SKM-1 treated with dmso at 0.1 percent for 144 hours (cell line): ENCODE data around the gene SLC18A3.

ENCODE experiments used
- DNase-seq: peaks from one replicate; lab custom pipeline; 2025; ENCODE audit not compliant: unreplicated experiment; lab: John Stamatoyannopoulos, UW

The SLC18A3 gene

DNA sequence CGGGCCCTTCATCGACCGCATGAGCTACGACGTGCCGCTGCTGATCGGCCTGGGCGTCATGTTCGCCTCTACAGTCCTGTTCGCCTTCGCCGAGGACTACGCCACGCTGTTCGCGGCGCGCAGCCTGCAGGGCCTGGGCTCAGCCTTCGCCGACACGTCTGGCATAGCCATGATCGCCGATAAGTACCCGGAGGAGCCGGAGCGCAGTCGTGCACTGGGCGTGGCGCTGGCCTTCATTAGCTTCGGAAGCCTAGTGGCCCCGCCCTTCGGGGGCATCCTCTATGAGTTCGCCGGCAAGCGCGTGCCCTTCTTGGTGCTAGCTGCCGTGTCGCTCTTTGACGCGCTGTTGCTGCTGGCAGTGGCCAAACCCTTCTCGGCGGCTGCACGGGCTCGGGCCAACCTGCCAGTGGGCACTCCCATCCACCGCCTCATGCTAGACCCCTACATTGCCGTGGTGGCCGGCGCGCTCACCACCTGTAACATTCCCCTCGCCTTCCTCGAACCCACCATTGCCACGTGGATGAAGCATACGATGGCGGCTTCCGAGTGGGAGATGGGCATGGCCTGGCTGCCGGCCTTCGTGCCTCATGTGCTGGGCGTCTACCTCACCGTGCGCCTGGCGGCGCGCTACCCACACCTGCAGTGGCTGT lies 1.2 kb downstream of the SLC18A3 start:
- DNase-seq, result no peak

DNA sequence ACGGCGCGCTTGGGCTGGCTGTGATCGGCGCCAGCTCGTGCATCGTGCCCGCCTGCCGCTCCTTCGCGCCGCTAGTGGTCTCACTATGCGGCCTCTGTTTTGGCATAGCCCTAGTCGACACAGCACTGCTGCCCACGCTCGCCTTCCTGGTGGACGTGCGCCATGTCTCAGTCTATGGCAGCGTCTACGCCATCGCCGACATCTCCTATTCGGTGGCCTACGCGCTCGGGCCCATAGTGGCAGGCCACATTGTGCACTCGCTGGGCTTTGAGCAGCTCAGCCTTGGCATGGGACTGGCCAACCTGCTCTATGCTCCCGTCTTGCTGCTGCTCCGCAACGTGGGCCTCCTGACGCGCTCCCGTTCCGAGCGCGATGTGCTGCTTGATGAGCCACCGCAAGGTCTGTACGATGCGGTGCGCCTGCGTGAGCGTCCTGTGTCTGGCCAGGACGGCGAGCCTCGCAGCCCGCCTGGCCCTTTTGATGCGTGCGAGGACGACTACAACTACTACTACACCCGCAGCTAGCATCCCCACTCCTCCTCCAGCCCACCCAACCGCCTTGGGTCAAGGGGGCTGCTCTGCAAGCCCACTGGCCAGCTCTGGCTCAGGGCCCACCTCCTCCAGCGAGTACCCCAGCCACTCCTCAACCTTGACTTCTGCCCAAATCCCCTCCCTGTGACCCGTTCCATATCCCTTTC lies 1.9 kb downstream of the SLC18A3 start:
- no peak for DNase-seq

DNA sequence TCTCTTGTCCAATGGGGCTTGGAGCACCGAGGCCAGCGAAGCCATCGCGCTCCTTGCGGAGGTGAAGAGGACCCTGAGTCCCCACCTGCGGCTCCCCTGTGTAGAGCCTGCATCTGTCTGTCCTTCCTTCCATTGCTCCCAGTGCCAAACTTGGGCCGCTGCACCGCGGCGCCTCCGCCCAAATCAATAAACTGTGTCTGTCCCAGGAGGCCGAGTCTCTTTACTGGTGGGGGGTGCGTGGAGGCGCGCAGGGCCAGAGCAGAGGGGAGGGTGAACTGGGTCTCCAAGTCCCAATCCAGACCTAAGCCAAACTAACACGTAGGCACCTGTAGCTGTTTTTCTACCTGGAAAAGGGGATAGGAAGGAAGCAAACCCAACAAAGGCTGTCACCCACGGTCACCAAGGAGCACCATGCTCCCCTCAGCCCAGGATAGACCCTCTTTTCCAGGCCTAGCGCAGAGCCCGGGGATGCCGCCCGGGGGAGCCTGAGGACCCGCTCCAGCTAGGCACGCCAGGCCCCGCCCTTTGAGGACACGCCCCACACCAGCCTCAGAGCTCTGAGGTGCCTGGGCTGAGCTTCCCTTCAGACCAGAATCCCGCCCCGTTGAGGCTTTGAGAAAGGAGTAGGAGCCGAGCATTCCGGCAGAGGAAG lies 2.5 kb downstream of the SLC18A3 start:
- DNase-seq, result no peak

DNA sequence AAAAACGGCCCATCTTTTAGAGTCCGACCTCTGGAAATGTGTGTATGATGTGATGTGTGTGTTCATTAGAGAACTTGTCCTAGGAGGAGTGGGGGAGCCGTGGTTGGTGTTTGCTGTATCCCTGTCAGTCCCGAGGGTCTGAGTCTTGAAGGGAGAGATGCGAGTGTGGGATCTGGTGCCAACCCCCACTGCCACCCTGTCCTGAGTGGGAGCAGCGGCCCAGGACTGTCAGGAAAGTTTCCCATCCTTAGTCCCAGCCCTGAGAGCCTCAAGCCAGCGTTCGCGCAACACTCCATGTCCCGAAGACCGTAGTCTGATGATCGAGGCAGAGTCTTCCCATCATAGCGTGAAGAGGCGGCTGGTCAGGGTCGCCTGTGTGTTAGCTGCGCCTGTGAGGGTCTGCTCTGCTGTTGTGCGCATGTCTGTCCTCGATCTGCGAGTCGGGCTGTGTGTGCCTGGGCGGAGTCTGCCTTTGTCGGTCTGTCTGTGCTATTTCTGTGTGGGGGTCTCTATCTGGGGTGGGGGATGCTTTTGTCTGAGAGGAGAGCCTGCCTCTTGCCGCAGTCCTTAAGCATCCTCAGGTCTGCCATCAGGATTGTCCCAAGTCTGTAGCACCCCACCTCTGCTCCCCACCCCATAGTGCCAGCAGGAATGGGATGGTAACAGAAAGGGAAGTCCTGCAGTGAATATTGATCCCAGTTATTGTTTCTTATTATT lies 3.2 kb downstream of the SLC18A3 start:
- DNase-seq, result no peak

DNA sequence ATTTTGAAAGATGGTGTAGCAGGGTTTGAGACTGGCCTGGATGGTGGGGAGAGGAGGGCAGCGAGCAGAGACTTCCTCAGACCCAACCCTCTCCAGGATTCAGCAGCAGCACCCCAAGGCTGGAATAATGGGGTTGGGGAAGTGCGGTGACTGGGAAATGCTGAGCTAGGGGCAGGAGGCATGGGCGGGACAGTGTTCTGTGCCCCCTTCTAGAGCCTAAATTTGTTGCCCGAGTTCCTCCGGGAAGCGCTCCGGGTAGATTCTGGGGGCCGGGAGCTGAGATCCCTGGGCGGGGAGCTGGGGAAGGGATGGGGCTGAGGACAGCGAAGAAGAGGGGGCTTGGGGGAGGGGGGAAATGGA lies 3.8 kb downstream of the SLC18A3 start, which contains the start of gene CHAT:
Gene CHAT, plus strand, starts transcription at position 156 of the 360 bp plus-strand sequence. Its CDS starts 153 bp downstream, at position 309.
- no peak for DNase-seq

DNA sequence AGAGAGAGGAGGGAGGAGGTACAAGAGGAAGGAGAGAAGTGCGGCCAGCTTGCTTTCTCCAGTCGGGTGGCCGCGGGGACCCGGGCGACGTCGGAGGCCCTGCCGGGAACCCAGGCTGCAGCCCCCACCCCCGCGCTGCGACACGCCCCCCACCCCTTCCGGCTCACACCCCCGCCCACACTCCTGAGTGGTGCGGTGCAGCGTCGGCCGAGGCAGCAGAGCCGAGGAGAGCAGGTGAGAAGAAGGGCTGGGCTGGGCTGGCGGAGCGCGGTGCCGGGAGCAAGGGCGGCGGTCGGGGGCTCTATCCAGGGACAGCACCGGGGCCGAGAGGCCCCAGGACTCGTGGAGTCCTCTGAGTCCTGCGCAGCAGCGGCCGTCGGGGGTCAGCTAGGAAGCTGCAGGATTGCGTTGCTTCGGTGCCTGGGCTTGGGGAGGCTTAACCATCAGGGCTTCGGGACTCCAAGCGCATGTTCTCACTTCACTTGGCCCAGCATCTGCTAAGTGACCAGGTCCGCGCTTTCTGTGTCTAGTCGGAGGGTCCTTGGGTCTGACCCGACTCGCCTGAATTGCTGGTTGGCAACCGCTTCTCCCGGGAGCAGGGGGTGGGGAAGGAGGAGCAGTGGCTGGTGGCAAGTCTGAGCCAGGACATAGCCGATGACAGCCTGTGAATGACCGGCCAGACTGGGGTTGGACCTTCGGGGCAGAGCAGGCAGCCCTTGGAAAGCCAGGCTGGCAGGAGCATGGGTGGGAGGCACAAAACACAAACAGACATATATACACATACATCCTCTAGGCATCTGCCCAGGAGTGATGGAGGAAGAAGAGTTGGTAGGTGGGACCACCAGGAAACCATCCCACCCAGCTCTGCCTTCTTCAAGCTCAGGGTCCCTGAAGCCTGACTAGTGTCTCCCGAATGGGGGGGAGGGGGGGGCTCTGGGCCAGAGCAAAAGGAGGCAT lies 4.4 kb downstream of the SLC18A3 start:
- DNase-seq, result no peak

DNA sequence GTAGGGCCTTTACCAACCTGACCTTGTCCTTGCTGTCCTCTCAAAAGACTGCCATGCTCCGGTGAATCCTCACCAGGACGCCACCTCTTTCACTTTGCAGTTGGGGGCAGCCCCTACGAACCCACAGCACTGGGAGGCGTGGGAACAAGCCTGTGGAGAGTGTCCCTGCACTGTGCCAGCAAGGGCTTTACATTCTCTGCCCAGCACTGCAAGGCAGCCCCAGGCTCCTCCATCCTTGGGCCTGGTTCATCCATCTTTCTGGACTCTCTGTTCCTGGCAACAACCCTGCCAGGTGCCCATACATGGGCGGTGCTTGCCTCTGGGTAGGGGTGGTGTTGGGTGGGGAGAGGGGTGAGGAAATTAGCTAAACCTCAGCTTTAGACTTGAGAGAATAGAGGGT lies 5.1 kb downstream of the SLC18A3 start:
- no peak for DNase-seq

DNA sequence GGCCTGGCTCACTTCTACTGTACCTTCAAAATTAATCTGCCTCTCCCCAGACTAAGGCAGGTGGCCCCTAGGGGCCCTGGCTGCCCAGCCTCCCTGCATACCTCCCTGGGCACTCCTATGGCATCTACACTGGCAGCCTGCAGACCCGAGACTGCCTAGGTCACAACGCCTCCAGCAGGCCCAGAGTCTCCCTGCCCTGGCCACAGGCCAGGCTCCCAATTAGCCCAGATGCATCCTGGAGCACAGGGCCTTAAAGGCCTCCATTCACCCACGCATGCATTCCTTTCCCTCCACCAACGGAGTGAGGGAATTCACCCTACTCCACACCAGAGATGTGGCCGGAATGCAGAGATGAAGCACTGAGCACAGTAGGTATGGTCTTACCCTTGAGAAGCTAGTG lies 5.6 kb downstream of the SLC18A3 start:
- no peak for DNase-seq

DNA sequence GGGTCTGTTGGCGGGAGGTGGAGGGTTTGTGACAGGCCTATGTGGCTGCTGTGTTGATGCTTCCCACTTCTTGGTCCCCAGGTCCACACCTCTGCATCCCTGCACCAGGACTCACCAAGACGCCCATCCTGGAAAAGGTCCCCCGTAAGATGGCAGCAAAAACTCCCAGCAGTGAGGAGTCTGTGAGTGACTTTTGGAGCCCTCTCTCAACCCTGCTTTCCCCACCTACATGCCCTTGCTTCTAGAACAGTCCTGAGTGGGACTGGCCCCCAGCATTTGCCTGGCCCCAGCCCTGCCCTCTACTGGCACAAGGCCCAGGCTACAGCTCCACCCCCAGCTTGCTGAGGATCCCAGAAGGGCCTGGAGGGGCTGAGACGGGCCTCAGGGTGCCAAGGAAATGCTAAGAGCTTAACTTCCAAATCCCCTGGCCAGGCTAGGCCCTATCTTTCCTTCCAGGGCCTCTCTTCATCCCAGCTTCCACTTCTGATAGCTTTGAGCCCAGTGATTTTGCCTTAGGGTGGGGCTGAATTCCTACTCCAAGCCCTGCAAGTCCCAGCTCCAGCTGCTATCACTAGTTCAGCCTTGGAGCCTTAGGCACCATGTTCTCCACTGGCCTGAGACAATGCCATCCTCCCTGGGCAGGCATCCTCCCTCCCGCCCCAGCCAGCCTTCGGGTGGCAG lies 6.5 kb downstream of the SLC18A3 start:
- DNase-seq, result no peak

DNA sequence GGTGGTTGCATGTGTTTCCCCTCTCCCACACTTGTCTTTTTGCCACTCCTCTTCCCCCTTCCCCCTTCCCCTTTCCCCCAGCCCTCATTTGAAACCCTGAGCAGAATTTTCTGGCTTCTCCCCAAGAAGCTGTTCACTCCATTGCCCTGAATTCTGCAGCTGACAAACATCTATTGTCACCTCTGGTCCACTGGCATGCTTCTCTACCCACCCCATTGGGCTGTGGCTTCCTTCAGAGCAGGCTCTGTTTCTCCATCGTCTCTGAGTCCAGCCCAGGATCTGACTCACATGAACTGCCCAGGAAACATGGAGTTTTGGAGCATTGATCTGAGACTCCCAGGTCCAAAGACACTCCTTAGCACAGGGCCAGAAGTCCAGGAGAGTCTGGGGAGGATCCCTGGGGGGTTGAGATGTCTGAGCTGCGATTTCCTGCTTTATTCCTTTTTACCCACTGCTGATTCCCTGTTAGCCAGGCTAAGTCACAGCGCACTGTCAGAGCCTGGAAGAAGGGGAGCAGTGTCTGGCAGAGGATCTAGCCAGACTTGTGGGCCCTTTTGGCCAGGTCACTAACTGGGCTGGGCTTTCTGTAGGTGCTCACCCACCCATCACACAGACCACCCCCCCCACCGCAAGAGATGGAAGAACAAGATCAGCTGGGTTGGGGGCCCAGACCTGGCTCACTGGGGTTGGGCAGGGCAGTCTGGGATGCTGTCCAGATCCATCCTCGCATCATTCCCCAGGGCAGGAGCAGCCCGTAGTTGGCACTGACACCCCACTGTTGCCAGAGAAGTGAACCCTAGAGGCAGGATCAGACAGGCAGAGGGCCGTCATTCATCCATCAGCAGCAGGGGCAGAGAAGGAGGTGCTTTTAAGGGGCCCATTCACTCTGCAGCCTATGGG lies 7.3 kb downstream of the SLC18A3 start:
- no peak for DNase-seq

DNA sequence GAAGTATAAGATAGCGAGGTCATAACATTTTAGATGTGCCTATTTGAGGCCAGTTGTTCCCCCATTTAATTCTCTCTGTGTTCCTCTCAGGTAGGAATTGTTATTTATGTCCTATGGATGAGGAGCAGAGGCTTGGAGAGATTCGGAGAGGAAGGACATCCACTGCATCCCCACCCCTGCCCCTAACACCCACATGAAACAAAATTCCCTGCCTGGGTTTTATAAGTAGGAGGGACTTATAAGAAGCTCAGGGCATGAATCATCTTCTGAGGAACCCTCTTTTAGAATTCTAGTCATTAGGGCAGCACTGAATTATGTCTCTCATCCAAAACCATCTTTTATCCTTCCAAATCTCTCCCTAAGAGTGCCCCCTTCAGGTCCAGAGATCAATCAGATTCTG lies 8.7 kb downstream of the SLC18A3 start:
- no peak for DNase-seq

DNA sequence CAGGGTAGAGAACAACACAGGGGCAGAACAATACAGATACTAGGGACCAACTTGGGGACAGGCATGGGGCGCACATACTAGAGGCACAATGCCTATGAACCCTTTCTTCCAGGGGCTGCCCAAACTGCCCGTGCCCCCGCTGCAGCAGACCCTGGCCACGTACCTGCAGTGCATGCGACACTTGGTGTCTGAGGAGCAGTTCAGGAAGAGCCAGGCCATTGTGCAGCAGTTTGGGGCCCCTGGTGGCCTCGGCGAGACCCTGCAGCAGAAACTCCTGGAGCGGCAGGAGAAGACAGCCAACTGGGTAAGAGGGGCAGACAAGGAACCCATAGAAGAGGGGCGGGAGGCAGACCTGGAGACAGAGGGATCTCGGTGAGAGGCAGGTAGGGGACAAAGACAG lies 9.5 kb downstream of the SLC18A3 start:
- no peak for DNase-seq

DNA sequence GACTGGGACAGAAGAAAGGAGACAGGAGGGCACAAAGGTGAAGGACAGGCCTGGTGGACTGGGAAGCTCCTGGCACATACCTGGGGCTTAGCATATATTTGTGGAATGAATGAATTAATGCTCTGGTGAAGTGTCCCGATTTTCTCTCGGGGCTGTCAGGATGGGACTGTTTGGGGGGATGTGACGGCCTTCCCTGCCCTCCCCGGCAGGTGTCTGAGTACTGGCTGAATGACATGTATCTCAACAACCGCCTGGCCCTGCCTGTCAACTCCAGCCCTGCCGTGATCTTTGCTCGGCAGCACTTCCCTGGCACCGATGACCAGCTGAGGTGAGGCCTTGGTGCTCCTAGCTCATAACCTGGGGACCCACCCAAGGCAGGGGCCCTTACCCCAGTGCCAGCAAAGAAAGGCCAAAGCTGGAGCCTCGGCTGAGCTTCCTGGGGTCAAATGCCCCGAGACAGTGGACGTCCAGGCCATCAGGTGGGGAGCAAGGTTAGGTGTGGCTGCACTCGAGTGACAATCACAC lies 10.2 kb downstream of the SLC18A3 start:
- no peak for DNase-seq

DNA sequence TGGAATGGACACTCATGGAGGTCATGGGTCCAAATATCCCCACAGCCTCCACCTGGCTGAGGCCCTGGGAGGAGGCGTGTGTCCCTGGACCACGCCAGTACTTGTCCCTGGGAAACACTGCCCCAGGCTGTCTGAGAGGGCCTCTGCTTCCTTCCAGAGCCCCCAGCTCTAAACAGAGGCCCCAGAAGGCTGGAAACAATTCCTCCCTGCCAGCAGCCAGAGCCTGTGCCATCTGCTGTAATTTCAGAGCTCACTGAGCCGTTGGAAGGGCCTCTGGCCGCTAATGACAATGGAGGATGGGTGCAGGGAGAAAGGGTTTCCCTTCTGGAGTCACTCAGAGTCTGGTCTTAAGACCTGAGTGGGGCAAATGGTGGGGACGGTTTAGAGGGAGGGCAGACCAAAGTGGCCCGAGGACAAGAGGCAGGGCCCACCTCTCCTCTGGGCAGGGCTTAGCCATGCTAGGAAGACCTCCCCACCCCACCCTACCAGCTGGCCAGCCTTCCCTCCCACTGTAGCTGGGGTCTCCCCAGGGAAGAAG lies 10.8 kb downstream of the SLC18A3 start:
- DNase-seq, result no peak

DNA sequence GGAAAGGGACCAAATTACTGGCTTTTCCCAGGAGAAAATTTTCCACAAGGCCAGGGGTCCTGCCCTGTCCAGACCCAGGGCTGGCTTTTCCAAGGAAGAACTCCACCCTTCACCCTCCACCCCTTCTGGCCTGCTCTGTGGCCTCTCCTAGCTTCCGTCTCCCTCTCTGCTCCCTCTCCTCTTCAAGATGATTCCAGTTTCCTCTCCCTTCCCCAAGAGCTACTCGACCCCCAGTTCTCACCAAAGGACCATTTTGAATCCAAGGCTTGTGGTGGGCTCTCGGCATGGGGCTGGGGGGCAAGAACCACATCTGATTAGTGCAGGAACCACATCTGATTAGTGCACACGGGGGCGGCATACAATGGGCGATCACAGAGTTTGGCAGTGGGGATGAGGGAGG lies 11.5 kb downstream of the SLC18A3 start:
- DNase-seq, result no peak

DNA sequence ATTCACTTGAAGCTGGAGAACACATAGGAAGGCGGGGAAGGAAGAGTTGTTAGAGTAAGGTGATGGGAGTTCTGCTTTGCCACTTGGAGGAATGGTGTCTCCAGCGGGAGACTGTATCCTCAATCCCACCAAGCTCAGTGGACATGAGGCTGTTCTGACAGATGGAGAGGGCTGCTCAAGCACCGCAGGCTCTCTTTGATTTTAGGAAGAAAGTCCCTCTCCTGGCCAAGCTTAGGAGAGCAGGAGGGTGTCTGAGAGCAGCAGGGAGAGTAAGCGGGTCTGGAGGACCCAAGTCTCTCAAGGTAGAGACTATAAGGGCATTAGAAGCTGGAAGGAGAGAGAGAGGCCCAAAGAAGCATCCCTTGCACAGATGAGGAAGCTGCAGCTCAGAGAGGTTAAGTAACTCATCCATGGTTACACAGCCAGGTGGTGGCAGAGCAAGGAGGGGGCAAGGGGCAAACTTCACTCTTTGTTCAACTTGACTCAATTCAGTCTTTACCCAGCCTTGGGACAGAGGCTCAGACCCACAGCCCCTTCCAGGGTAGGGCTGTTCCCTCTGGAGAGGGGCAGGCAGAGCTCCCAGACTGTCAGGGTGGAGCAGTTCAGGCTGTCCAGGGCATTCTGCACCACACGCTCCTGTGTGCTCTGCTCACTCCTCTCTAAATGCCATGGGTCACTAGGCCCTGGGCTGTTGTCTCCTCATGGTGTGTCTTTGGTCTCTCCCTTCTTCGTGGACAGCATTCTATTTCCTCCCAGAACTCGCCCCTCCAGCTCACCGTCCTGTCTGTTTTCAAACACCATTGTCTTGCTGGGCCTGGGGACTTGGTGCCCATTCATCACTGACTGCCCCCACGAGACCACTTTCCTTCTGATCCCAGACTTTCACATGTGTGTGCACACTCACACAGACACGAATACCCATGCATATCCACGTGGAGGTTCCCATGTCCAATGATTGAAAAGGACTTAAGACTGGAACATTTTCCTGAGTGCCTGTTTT lies 12.6 kb downstream of the SLC18A3 start:
- DNase-seq, result no peak

DNA sequence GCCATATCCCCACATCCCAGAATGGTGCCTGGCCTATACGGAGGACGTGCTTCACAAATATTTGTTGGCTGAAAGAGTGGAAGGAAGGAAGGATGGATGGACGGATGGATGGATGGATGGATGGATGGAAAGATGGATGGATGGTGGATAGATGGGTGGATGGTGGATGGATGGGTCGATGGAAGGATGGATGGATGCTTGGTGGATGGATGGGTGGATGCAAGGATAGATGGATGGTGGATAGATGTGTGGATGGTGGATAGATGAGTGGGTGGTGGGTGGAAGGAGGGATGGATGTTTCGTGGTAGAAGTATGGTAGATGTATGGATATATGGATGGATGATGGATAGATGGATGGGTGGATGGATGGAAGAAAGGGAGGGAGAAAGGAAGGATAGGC lies 14.5 kb downstream of the SLC18A3 start:
- no peak for DNase-seq
